Hematopoietic multipotent progenitor cell (in vitro differentiated cells): ENCODE results near the gene ZWILCH. TPM values are rescaled to one million over a fixed set of nuclear protein-coding genes. Genes with fewer than 3 reads are reported as not detected.
A peak's percentile ranks its signal among the peaks of the same experiment; 100 is the strongest.
"Not testable (repeated sequence)": the region's sequence is repeated elsewhere in the genome, so short reads cannot be mapped to it uniquely, and the experiment has no call there.

Source experiments
- DNase-seq, 3 donors: peaks; one replicate each; pipeline ENCODE4 v3.0.0-alpha.2; 2011 to 2015; ENCODE audit warnings: low read depth in 2 of 3, low spot score in 2 of 3
- total RNA-seq: library from RNA; depleted of rRNA; stranded (reverse); fragments of >200 nt; gene quantifications from one replicate; pipeline ENCODE4 v1.2.3, GENCODE V29; 2012

The ZWILCH gene
- total RNA-seq, 1 donor = 4.8 TPM

DNA sequence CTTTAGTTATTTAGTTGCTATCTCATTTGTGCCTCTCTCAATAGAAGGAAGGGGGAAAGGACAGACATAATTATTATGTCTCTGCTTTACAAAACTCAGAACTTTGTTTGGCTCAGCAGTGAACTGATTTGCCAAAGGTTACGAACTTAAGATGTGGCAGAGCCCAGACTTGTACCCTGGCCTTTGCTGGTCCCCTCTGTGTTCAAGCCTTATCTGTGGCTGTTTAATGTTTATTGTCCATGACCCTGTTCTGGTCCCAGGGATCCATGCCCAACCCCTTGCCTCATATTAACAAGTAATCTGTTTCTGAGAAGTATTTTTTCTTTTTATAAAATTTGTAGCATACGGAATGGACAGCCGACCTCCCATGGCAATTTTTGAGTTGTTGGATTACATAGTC is 18.2 kb upstream of the ZWILCH start:
- DNase-seq = no peak

- no peak for DNase-seq
Observed at GRCh38 chr15:66488525-66488924, 16.6 kb upstream of the ZWILCH start.

DNA sequence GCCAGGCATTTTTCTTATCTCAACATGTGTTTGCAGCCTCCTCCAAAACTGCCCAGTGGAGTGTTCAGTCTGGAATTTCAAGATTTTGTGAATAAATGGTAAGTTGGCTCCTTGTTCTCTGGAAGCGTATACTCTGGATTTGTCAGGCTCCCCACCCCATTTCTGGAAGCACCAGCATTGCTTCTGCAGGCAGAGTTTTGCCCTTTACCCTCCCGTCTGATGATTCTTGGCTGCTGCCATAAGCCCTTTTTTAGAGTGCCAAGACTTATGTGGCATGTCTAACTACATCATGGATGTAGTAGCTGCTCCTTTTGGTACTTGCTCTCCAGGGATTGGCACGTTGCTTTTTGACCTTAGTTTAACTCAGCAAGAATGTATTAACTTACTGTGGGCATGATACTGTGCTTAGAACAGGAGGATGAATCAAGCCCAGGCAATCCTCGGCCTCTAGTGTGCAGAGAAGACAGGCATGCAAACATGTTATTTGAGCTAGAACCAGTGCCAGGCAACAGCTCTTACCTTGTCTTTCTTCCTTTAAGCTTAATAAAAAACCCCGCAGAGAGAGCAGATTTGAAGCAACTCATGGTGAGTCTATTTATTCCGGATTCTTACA is 15.8 kb upstream of the ZWILCH start:
- no peak for DNase-seq

DNA sequence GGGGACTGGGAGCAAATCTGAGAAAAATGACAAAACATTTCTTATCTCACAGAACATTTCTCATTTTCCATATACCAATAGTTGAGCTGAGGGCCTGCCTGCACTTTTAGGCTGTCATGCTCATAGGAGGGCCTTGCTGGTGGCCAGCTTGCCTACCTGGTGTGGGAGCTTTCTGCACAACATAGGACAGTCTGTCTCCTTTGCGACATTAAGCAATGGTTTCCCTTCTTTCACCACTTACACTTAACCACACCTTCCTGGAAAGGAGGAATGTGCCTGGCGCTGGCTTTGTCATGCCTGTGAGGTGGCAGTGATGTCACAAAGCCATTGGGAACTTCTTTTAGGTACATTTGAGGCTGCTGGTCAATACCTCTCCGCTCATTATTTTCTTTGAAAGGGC is 13.3 kb upstream of the ZWILCH start:
- no peak for DNase-seq

GRCh38 chr15:66494262-66494661 is 10.9 kb upstream of the ZWILCH start:
- DNase-seq = no peak

GRCh38 chr15:66496951-66497501 is 8.1 kb upstream of the ZWILCH start:
- DNase-seq = peak in 1 of 3 donors; percentile 17

DNA sequence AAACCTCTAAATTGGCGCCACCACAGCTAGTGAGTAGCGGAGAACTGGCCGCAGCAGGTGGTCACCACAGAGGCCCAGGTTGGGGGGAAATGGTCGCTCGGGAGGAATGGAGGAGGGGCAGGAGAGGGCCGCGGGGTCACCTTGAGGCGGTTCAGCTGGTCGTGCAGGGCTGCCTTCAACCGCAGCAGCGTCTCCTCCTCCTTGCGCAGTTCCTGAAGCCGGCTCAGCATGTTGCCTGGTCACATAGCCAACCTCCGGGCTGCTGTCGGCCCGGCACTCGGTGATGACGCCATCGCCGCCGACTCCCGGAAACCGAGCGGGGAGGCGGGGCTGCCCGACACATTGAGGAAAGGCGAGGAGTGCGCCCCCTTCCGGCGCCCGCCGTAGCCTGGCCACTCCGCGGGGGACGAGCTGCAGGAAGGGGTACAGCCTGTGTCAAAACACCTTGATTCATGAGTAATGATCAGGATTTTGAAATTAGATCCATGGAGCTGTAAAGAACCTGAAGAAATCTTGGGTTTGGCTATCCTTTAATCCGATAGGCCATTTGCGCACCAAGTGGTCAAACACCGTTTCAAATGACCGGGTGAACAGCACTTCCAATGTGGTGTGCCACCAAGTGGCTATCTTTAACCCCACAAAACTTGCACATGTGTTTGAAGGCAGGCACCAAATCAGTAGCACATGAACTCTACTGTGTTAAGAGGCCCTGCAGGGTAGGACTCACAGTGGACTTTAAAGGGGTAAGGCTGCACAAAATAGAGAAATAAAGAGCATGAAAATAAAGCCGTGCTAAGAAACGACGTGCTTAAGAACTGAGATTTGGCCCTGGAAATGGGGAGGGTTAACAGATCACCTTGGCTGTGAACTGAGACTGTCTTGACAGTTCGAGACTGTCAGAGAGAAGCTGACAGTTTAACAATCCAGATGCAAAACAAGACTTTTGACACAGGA is 7.3 kb upstream of the ZWILCH start, which contains the start of gene SNAPC5:
TSS of gene SNAPC5 (minus strand) at position 261 of the 954 bp plus-strand sequence. CDS start at position 230, 31 bp downstream.
- DNase-seq = peak; percentile 92 to 97 (median 96)

DNA sequence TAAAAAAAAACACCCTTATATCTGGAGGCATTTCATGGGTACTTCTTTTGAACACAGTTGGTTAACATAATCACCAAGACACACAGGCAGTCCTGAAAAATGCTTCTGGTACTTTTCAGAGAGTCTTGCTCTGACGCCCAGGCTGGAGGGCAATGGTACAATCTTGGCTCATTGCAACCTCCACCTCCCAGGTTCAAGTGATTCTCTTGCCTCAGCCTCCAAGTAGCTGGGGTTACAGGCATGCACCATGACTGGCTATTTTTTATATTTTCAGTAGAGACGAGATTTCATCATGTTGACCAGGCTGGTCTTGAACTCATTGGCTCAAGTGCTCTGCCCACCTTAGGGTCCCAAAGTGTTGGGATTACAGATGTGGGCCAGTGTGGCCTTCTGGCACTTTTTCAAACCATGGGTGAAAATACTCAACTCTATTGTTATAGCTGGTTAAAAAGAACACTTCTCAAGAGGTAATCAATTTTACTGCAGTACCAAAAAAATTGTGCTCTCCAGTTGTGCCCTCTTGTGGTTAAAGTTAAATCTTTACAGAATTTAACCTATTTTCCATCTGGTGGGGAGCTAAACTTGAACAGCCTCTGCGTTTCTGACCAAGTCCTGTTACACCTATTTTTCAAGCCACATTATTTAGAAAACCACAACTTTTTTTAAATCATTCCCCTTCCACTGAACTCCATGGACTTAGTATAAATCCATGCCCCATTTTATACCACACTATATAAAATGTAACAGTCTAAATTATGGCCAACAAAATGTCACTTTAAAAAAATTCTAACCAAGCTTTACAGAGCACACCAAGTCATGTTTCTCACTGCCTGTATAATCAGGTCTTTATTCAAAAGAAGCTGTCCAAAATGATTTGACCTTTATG is 6.4 kb upstream of the ZWILCH start:
- peak in 2 of 3 donors; percentile 43 to 75 for DNase-seq

DNA sequence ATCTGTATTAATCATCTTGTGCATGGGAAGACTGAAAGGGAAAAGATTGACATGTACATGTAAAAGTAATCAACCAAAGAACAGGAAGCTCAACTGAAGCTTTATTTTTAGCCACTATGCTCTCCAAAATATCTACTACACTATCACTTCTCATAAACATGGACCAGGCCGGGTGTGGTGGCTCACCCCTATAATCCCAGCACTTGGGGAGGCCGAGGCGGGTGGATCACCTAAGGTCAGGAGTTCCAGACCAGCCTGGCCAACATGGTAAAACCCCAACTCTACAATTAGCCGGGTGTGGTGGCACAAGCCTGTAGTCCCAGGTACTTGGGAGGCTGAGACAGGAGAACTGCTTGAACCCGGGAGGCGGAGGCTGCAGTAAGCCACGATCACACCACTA is 4.8 kb upstream of the ZWILCH start:
- not testable (repeated sequence) for DNase-seq

DNA sequence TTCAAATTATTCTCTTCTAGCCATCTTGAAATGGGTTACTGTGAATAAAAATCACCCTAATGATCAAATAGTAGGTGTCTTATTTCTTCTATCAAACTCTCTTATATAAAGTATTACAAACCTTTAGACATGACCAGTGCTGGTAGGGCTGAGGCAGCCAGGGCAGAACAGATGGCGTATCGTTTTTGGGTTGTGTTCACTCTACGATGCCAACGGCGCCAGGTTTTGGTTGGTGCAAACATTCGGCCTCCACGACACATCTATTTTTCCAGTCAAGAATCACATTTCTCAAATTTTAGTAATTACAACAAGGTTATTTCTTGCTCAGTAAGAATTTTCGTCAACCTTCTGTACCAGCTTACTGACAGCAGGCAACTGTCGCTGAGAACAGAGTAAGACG is 2.6 kb upstream of the ZWILCH start:
- no peak for DNase-seq

GRCh38 chr15:66503041-66503648 is 2.0 kb upstream of the ZWILCH start:
- not testable (repeated sequence) for DNase-seq

- DNase-seq = no peak
Observed at GRCh38 chr15:66503780-66504562, 1.2 kb upstream of the ZWILCH start.

DNA sequence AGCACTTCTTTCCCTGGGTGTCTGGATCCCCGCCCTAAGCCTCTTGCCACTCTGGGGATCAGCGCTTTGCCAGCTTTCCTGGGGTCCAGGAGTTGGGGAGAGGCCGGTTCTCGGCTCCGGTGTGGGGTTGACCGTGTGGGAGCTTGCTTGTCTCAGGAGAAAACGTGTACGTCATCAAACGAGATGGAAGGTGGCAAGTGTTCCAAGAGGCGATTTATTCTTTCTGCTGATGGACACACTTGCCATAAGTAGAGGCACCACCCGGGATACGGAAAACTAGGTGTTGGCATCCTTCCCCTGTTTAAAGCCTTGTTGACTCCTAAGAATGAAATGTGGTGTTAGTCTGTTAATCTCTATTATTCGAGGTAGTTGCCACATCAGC is 295 bp downstream of the ZWILCH start:
- DNase-seq = no peak

GRCh38 chr15:66505818-66506217 is 692 bp downstream of the ZWILCH start:
- DNase-seq = no peak

GRCh38 chr15:66508293-66508883 is 3.3 kb downstream of the ZWILCH start:
- no peak for DNase-seq

- no peak for DNase-seq
Observed at GRCh38 chr15:66514586-66514985, 9.5 kb downstream of the ZWILCH start.

GRCh38 chr15:66515901-66516322 is 10.8 kb downstream of the ZWILCH start:
- DNase-seq = no peak

- DNase-seq = no peak
Observed at GRCh38 chr15:66523926-66524325, 18.8 kb downstream of the ZWILCH start.

GRCh38 chr15:66524838-66525237 is 19.7 kb downstream of the ZWILCH start:
- no peak for DNase-seq
